Sciatic nerve (tissue), 2 donors: Measurements from ENCODE around the gene TMEM150C. TPM values are rescaled to one million over a fixed set of nuclear protein-coding genes. Genes with fewer than 3 reads are reported as not detected.

Source experiments
- ATAC-seq: fragments of 200-7000 bp; cut with Tn5 transposase; one replicate; pipeline ENCODE4 v1.9.1; 2020; ENCODE audit warnings: mild to moderate bottlenecking, moderate library complexity
- DNase-seq: peaks from one replicate; pipeline ENCODE4 v3.0.0-alpha.2; 2020; ENCODE audit warnings: low spot score
- intact Hi-C: fragments of 100-400 bp; cut with DNase I; formaldehyde crosslinking; loops from one replicate; pipeline ENCODE4 v1.14.2; 2022
- total RNA-seq: library from RNA; stranded (reverse); fragmentation: NEBNext Ultra II Directional; extraction: Animal tissue kit (Norgen Biotek cat#: 25700); gene quantifications from one replicate; pipeline ENCODE4 v1.2.1, GENCODE V29; 2021
- donor health status: DM: no; HTN: no; CAD: no.
- donor health status: DM: no; HTN: no; CAD: no.

The TMEM150C gene
- total RNA-seq, 1 donor from 2014 or later: 14.3 TPM

DNA sequence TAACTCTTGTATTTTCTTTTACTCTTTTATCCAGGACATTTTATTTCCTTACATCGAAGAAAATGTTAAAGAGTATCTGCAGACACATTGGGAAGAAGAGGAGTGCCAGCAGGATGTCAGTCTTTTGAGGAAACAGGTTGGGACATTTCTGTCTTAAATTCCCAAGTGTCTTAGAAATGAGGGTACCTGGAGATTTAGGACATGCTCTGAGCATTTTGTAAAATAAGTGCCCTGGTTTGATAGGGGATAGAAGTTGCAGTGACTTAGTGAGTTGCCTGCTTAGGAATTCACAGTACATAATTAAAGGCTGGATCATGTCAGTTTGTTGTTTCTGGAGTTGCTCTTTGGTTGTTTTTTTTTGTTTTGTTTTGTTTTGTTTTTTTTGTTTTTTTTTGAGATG, 113.9 kb downstream of the TMEM150C start:
- no peak for DNase-seq
- no peak for ATAC-seq
- intact Hi-C loops: no loop called here

DNA sequence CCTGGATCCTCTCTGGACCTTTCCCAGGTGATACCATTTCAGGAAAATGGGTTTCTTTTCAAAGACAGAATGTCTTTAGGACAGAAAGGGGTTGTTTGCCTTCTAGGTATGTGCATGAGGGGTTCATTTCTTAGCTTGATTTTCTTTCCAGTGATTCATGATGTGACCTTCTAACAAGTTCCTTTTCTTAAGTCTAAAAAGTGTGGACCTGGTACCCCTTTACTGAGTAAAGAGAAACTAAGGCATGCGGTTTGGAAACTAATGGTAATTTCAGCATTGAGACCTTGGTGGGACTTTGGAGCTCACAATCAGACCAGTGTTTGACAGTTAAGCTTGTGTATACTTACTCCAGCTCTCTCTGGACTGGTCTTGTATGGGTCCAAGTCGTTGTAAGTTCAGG, 122.7 kb downstream of the TMEM150C start:
- ATAC-seq: no peak
- intact Hi-C loops: no loop called here
- no peak for DNase-seq

DNA sequence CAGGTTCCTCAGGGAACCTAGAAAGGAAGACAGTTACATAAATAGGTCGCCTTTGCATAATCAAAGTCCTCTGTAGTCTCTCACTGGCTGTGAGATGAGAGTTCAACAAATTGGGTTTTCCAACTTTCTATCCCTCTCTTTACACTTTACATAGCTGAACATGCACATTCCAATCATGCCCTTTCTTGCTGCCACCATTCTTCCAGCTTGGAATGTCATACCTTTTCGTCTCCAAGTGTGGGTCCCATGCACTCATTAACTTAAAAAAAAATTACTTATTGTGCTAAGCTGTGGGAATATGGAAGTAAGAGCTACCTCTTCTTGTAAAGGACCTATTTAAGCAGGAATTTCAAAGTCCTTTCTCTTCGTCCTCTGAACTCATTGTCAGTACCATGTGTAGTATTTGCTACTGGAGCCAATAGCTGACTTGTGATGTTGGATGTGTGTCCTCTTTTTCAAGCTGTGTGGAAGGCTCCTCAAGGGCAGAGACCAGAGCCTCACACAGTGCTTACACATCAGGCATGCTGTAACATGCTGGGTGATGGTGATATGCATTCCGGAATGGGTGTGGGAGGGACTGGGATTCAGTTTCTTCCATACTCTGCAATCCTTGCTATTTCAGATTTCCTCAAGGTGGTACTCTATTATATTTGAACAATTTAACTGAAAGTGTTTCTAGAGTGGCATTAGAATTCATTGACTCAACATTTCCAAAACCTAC, 124.3 kb downstream of the TMEM150C start:
- intact Hi-C loops: no loop called here
- DNase-seq (no peak), ATAC-seq (no peak)

DNA sequence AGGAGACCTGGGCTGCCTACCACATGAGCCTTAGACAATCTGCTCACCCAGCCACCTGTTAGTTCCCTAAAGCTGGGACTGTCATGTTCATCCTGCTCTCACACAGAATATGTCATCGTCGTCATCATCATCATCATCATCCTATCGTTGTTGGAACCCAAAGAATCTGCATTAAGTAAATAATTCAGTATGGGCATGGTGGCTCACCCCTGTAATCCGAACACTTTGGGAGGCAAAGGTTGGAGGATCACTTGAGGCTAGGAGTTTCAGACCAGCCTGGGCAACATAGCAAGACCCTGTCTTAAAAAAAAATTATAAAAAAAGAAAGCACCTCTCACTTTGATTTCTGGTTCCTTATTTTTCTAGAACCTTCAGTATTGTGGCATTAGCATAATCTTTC, 125.0 kb downstream of the TMEM150C start:
- no peak for ATAC-seq
- intact Hi-C loops: no loop called here
- DNase-seq: no peak

DNA sequence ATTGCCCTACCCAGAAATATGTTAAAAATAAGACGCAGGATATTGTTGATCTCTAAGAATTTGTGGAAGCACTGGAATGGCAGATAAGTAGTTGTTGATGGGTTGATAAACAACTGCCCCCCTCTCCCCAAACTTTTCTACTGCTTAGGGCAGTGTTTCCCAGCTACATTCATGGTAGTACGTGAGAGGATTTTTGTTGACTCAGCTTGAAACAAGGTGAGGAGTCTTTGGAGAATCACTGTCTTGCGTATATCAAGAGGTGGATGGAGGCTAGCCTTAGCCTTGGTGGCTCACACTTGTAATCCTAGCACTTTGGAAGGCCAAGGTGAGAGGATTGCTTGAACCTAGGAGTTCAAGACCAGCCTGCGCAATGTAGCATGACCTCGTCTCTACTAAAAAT, 125.7 kb downstream of the TMEM150C start:
- no peak for DNase-seq
- intact Hi-C loops: no loop called here

DNA sequence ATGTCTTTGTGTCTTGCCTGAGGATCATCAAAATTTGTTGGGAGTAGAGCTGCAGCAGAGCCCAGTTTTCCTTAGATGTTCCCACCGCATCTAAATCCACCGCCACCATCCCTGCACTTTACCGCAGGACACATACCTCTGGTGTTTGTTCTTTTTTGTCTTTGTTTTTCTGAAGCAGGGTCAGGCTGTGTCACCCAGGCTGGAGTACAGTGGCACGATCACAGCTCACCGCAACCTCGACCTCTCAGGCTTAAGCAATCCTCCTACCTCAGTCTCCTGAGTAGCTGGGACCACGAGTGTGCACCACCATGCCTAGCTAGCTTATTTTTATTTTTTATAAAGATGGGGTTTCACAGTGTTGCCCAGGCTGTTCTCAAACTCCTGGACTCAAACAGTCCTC, 126.8 kb downstream of the TMEM150C start:
- ATAC-seq (no peak), DNase-seq (no peak)
- intact Hi-C loops: no loop called here

More for the DNA sequence above, 125.7 kb downstream of the TMEM150C start:
- no peak for ATAC-seq

DNA sequence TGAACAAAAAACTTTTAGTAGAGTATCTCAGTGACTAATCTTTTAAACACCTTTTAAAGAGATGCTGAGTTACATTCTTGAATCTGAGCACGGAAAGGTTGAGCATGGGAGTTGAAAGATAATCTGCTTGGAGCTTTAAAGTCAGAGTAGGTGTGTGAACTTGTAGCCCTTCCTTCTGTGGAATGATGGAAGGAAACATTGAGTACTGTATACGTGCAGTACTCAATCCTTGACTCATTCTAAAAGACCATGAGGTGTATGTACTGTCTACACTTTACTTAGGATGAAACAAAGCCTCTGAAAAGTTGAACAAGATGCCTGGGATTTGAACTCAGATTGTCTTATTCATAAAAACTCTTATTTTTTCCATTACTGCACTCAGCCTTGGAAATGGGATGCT, 128.0 kb downstream of the TMEM150C start:
- DNase-seq: no peak
- ATAC-seq: no peak
- intact Hi-C loops: no loop called here

Other genes starting within 250 kb of the TMEM150C start
- 160 TPM for gene HNRNPD, start 188.0 kb downstream of the TMEM150C start, total RNA-seq
- gene HNRNPDL, start 131.5 kb downstream of the TMEM150C start, total RNA-seq: 238 TPM
- gene ENOPH1, start 131.4 kb downstream of the TMEM150C start, total RNA-seq: 30.0 TPM
- gene SCD5, start 236.8 kb upstream of the TMEM150C start, total RNA-seq: 50.6 TPM